Measurements from ENCODE around the gene CTNNB1.
"Not testable (repeated sequence)": the region's sequence is repeated elsewhere in the genome, so short reads cannot be mapped to it uniquely, and the experiment has no call there.

Gene CTNNB1

GRCh38 chr3:41251593-41251992 lies 52.3 kb downstream of the CTNNB1 start:
- DNase-seq (ENCODE audit: low read depth in 2 of 2), result no peak

GRCh38 chr3:41258239-41258800 lies 59.0 kb downstream of the CTNNB1 start:
- no peak for DNase-seq (ENCODE audit: low read depth in 2 of 2)

- DNase-seq (ENCODE audit: low read depth in 2 of 2), result no peak
These were observed 60.3 kb downstream of the CTNNB1 start for GRCh38 chr3:41259449-41260062.

- no peak for DNase-seq (ENCODE audit: low read depth in 2 of 2)
These were observed 60.8 kb downstream of the CTNNB1 start for GRCh38 chr3:41260063-41260450.

- DNase-seq (ENCODE audit: low read depth in 2 of 2), result no peak
These were observed 65.8 kb downstream of the CTNNB1 start for GRCh38 chr3:41265011-41265545.

- no peak for DNase-seq (ENCODE audit: low read depth in 2 of 2)
These were observed 66.5 kb downstream of the CTNNB1 start for GRCh38 chr3:41265823-41266273.

GRCh38 chr3:41267975-41268640 lies 68.8 kb downstream of the CTNNB1 start:
- no peak for DNase-seq (ENCODE audit: low read depth in 2 of 2)

GRCh38 chr3:41272667-41273066 lies 73.4 kb downstream of the CTNNB1 start:
- no peak for DNase-seq (ENCODE audit: low read depth in 2 of 2)

- DNase-seq (ENCODE audit: low read depth in 2 of 2), result no peak
These were observed 75.8 kb downstream of the CTNNB1 start for GRCh38 chr3:41274944-41275668.

GRCh38 chr3:41276191-41276590 lies 76.9 kb downstream of the CTNNB1 start:
- DNase-seq (ENCODE audit: low read depth in 2 of 2), result no peak

GRCh38 chr3:41277790-41278465 lies 78.6 kb downstream of the CTNNB1 start:
- DNase-seq (ENCODE audit: low read depth in 2 of 2), result no peak

- DNase-seq (ENCODE audit: low read depth in 2 of 2), result not testable (repeated sequence)
These were observed 85.6 kb downstream of the CTNNB1 start for GRCh38 chr3:41284934-41285333.

- no peak for DNase-seq (ENCODE audit: low read depth in 2 of 2)
These were observed 87.0 kb downstream of the CTNNB1 start for GRCh38 chr3:41286305-41286704.

GRCh38 chr3:41288785-41289184 lies 89.5 kb downstream of the CTNNB1 start:
- no peak for DNase-seq (ENCODE audit: low read depth in 2 of 2)
